IMR-90 (cell line): ENCODE results near the gene CARMIL1. TPM values are rescaled to one million over a fixed set of nuclear protein-coding genes. Genes with fewer than 3 reads are reported as not detected.

Experiments
- ATAC-seq: fragments of 200-7000 bp; cut with Tn5 transposase; 2 replicates; pipeline ENCODE4 v1.9.1; 2020; ENCODE audit warnings: low read depth, mild to moderate bottlenecking, moderate library complexity
- BruUV-seq: library from RNA; stranded (reverse); fragments of 400-500 nt; replicated peaks from 2 replicates; lab custom pipeline; 2021; lab: Mats Ljungman, UMichigan
- CTCF ChIA-PET: fragments of 300-600 bp; formaldehyde crosslinking; extraction: SDS; loops from one replicate; lab custom pipeline; 2021; ENCODE audit warnings: antibody characterized with exemption; lab: Yijun Ruan, JAX
- POLR2A ChIA-PET: fragments of 300-600 bp; sonication (Branson Sonifier 250); formaldehyde crosslinking; loops from one replicate; lab custom pipeline; 2022; ENCODE audit warnings: antibody characterized with exemption; ENCODE audit not compliant: unreplicated experiment; lab: Charles Lee
- DNase-seq: peaks from one replicate; pipeline ENCODE4 v3.0.0; 2013
- H2AFZ ChIP-seq: replicated peaks from 2 replicates; pipeline ENCODE3; 2013; ENCODE audit warnings: low read length, mild to moderate bottlenecking; ENCODE audit not compliant: poor library complexity
- H2AK5ac ChIP-seq: 2 replicates; pipeline ENCODE4 v1.6.1; 2013; ENCODE audit warnings: low read depth, low read length, inconsistent platforms
- H2AK9ac ChIP-seq: replicated peaks from 2 replicates; pipeline ENCODE3; 2013; ENCODE audit warnings: mild to moderate bottlenecking, low read depth, low read length, moderate library complexity; ENCODE audit not compliant: poor library complexity
- H2BK120ac ChIP-seq: 2 replicates; pipeline ENCODE4 v1.6.1; 2013; ENCODE audit warnings: low read depth, low read length, inconsistent platforms
- H2BK15ac ChIP-seq: 3 replicates; pipeline ENCODE4 v1.6.1; 2013; ENCODE audit warnings: low read depth, low read length, inconsistent platforms
- H2BK20ac ChIP-seq: 2 replicates; pipeline ENCODE4 v1.6.1; 2013; ENCODE audit warnings: low read depth, mild to moderate bottlenecking, inconsistent platforms, low read length, moderate library complexity
- H2BK5ac ChIP-seq: 2 replicates; pipeline ENCODE4 v1.6.1; 2013; ENCODE audit warnings: mild to moderate bottlenecking, low read depth, low read length, inconsistent platforms; ENCODE audit not compliant: poor library complexity, severe bottlenecking
- H3K14ac ChIP-seq: replicated peaks from 2 replicates; pipeline ENCODE4 v1.6.1; 2013; ENCODE audit warnings: low read depth, low read length, inconsistent platforms
- H3K18ac ChIP-seq: 2 replicates; pipeline ENCODE4 v1.6.1; 2013; ENCODE audit warnings: low read depth, low read length, control low read depth
- H3K23ac ChIP-seq: 2 replicates; pipeline ENCODE4 v1.6.1; 2013; ENCODE audit warnings: low read depth, low read length, inconsistent platforms
- H3K27ac ChIP-seq: 2 replicates; pipeline ENCODE4 v1.5.1; 2013; ENCODE audit warnings: mild to moderate bottlenecking, control low read depth, low read length; ENCODE audit not compliant: insufficient read depth
- H3K27me3 ChIP-seq: 2 replicates; pipeline ENCODE4 v1.6.1; 2013; ENCODE audit warnings: low read length; ENCODE audit not compliant: control insufficient read depth, insufficient read depth
- H3K36me3 ChIP-seq: 2 replicates; pipeline ENCODE4 v1.6.1; 2013; ENCODE audit warnings: low read length, mixed read lengths; ENCODE audit not compliant: control insufficient read depth, insufficient read depth
- H3K4ac ChIP-seq: 2 replicates; pipeline ENCODE4 v1.6.1; 2013; ENCODE audit warnings: low read depth, low read length, inconsistent platforms
- H3K4me1 ChIP-seq: 2 replicates; pipeline ENCODE4 v1.6.1; 2013; ENCODE audit warnings: low read length, mixed read lengths; ENCODE audit not compliant: control insufficient read depth, insufficient read depth
- H3K4me2 ChIP-seq: 2 replicates; pipeline ENCODE4 v1.6.1; 2013; ENCODE audit warnings: low read depth, mild to moderate bottlenecking, control low read depth, low read length, moderate library complexity
- H3K4me3 ChIP-seq: 2 replicates; pipeline ENCODE4 v1.5.1; 2013; ENCODE audit warnings: low read depth, mild to moderate bottlenecking, control low read depth, low read length, moderate library complexity; ENCODE audit not compliant: insufficient read depth
- H3K56ac ChIP-seq: 2 replicates; pipeline ENCODE4 v1.6.1; 2013; ENCODE audit warnings: low read length, inconsistent platforms; ENCODE audit not compliant: insufficient read depth; ENCODE audit errors: extremely low read depth
- H3K79me1 ChIP-seq, 2 experiments: 2 replicates each; pipeline ENCODE4 v1.6.1; 2013; ENCODE audit warnings: low read length in 2 of 2, inconsistent platforms in 1 of 2, low read depth in 1 of 2
- H3K9ac ChIP-seq: 2 replicates; pipeline ENCODE4 v1.6.1; 2013; ENCODE audit warnings: low read depth, low read length, control low read depth
- H3K9me1 ChIP-seq: 2 replicates; pipeline ENCODE4 v1.6.1; 2013; ENCODE audit warnings: low read length, inconsistent platforms; ENCODE audit not compliant: insufficient read depth
- H3K9me3 ChIP-seq: 2 replicates; pipeline ENCODE4 v1.6.1; 2013; ENCODE audit warnings: low read length; ENCODE audit not compliant: control insufficient read depth, insufficient read depth
- H4K20me1 ChIP-seq: 2 replicates; pipeline ENCODE4 v1.6.1; 2013; ENCODE audit warnings: low read length, inconsistent platforms; ENCODE audit not compliant: insufficient read depth
- H4K5ac ChIP-seq: 2 replicates; pipeline ENCODE4 v1.6.1; 2013; ENCODE audit warnings: mild to moderate bottlenecking, low read depth, low read length, control low read depth
- H4K8ac ChIP-seq, 2 experiments: 2 replicates each; pipeline ENCODE4 v1.6.1; 2013; ENCODE audit warnings: low read depth in 2 of 2, low read length in 2 of 2, control low read depth in 1 of 2, inconsistent platforms in 1 of 2
- H4K91ac ChIP-seq: 2 replicates; pipeline ENCODE4 v1.6.1; 2013; ENCODE audit warnings: low read depth, low read length, inconsistent platforms; ENCODE audit not compliant: insufficient read depth
- BHLHE40 ChIP-seq: fragments of 150-350 bp; IDR thresholded peaks from 2 replicates; pipeline ENCODE4 v1.6.1; 2016; ENCODE audit warnings: mild to moderate bottlenecking, low read depth, low read length
- CEBPB ChIP-seq: IDR thresholded peaks from 2 replicates; pipeline ENCODE4 v1.6.1; 2012; ENCODE audit warnings: low read depth, low read length, improper control_type of control experiment
- CHD1 ChIP-seq: IDR thresholded peaks from 2 replicates; pipeline ENCODE4 v1.6.1; 2012; ENCODE audit warnings: low read depth, low read length, improper control_type of control experiment
- FOS ChIP-seq: fragments of 150-350 bp; IDR thresholded peaks from 2 replicates; pipeline ENCODE4 v1.6.1; 2016; ENCODE audit warnings: low read depth, low read length
- MAFK ChIP-seq: IDR thresholded peaks from 2 replicates; pipeline ENCODE4 v1.6.1; 2012; ENCODE audit warnings: low read depth, low read length, improper control_type of control experiment
- MAZ ChIP-seq: IDR thresholded peaks from 2 replicates; pipeline ENCODE4 v1.6.1; 2012; ENCODE audit warnings: low read depth, mild to moderate bottlenecking, low read length, improper control_type of control experiment, moderate library complexity, borderline replicate concordance
- MXI1 ChIP-seq: IDR thresholded peaks from 2 replicates; pipeline ENCODE4 v1.6.1; 2012; ENCODE audit warnings: low read depth, mild to moderate bottlenecking, low read length, moderate library complexity, borderline replicate concordance
- NFE2L2 ChIP-seq: fragments of 150-350 bp; IDR thresholded peaks from 2 replicates; pipeline ENCODE4 v1.6.1; 2016; ENCODE audit warnings: low read depth, mild to moderate bottlenecking, low read length
- POLR2A ChIP-seq: IDR thresholded peaks from 2 replicates; pipeline ENCODE4 v1.6.1; 2012; ENCODE audit warnings: mild to moderate bottlenecking, low read depth, low read length
- RAD21 ChIP-seq: IDR thresholded peaks from 2 replicates; pipeline ENCODE4 v1.6.1; 2012; ENCODE audit warnings: low read length, improper control_type of control experiment
- RCOR1 ChIP-seq: IDR thresholded peaks from 2 replicates; pipeline ENCODE4 v1.6.1; 2012; ENCODE audit warnings: mild to moderate bottlenecking, low read length, improper control_type of control experiment; ENCODE audit not compliant: insufficient replicate concordance
- RFX5 ChIP-seq: IDR thresholded peaks from 2 replicates; pipeline ENCODE4 v1.8.0; 2012; ENCODE audit warnings: low read depth, mild to moderate bottlenecking, low read length, moderate library complexity
- SMC3 ChIP-seq: fragments of 150-350 bp; IDR thresholded peaks from 2 replicates; pipeline ENCODE4 v1.6.1; 2016; ENCODE audit warnings: low read depth, mild to moderate bottlenecking, antibody characterized with exemption, low read length, moderate library complexity
- WGBS, 2 experiments: methylation state at CpG; one replicate each; pipeline versions ENCODE4 v1.1.5 to v1.1.7; 2013; ENCODE audit warnings: missing lambda C conversion rate in 2 of 2; ENCODE audit not compliant: insufficient read length in 1 of 2; ENCODE audit errors: extremely low coverage in 2 of 2; 5-methylcytosine and 5-hydroxymethylcytosine counted together
- dilution Hi-C: fragments of 300-500 bp; cut with HindIII; formaldehyde crosslinking; loops from one replicate; pipeline ENCODE4 v1.14.3; 2018; ENCODE audit warnings: low sequenced_read_pairs; ENCODE audit not compliant: unreplicated experiment
- in situ Hi-C: fragments of 300-500 bp; cut with MboI; formaldehyde crosslinking; loops from 3 replicates; pipeline ENCODE4 v1.14.3; 2019; ENCODE audit warnings: low sequenced_read_pairs, inconsistent platforms, mixed read lengths
- intact Hi-C: fragments of 100-400 bp; cut with micrococcal nuclease; formaldehyde crosslinking; loops from 2 replicates; pipeline ENCODE4 v1.10.0; 2022
- polyA plus RNA-seq, 3 experiments: library from polyadenylated mRNA; depleted of rRNA; stranded (reverse); fragments of >200 nt; gene quantifications; 2 replicates each; pipeline ENCODE4 v1.2.3, GENCODE V29; 2012; ENCODE audit warnings: low replicate concordance in 1 of 3
- total RNA-seq: library from RNA; depleted of rRNA; stranded (reverse); fragments of >200 nt; gene quantifications from 2 replicates; pipeline ENCODE4 v1.2.3, GENCODE V29; 2012
- TF ChIP-seq, protein P1 (sequence below): fragments of 150-350 bp; IDR thresholded peaks from 2 replicates; pipeline ENCODE4 v1.6.1; 2016; ENCODE audit warnings: low read depth, mild to moderate bottlenecking, low read length, moderate library complexity, borderline replicate concordance
- TF ChIP-seq, protein P2 (sequence below): conservative IDR thresholded peaks from 2 replicates; pipeline ENCODE4 v1.5.1; 2012; ENCODE audit warnings: mild to moderate bottlenecking, low read depth, low read length, improper control_type of control experiment
- TF ChIP-seq, protein P3 (sequence below): fragments of 150-350 bp; IDR thresholded peaks from 2 replicates; pipeline ENCODE4 v1.6.1; 2017; ENCODE audit warnings: mild to moderate bottlenecking, antibody characterized with exemption, low read length, low read depth

The CARMIL1 gene
- total and polyA plus RNA-seq, 2 of the 4 experiments (the other 2 are of a cell fraction), result 1.3 to 2.9 TPM

DNA sequence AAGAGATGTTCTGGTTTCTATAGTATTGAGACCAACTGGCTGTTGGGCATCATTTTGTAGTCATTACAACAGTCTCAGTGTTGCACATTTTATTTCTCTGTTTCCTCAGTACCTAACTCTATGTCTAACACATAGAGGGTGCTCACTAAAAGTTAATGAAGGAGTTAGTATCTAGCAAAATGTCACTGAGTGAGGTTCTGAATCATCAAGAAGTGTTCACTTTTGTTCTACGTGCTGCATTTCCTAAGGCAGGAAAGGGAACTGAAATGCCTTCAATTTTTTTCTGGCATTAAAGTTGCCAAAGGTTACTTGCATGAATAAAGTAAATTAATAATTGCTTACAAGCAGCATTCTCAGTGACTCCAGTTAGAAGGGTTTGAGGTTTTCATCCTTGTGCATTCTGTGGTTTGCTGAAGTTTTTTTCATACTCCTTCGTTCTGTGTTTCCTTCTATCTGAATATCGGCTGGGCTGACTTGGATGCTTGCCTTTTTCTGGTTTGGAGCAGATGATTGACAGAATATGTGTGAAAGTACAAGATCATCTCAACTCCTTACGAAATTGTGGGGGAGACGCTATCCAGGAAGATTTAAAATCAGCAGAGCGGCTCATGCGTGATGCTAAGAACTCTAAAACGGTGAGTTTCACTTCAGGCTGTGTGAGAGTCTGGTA lies 258.3 kb downstream of the CARMIL1 start:
- TF ChIP-seq, protein P1, sequence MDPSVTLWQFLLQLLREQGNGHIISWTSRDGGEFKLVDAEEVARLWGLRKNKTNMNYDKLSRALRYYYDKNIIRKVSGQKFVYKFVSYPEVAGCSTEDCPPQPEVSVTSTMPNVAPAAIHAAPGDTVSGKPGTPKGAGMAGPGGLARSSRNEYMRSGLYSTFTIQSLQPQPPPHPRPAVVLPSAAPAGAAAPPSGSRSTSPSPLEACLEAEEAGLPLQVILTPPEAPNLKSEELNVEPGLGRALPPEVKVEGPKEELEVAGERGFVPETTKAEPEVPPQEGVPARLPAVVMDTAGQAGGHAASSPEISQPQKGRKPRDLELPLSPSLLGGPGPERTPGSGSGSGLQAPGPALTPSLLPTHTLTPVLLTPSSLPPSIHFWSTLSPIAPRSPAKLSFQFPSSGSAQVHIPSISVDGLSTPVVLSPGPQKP, result no peak
- no peak for TF ChIP-seq RAD21
- no peak for TF ChIP-seq RCOR1
- TF ChIP-seq BHLHE40, result no peak
- TF ChIP-seq POLR2A, result no peak
- TF ChIP-seq NFE2L2, result no peak
- no peak for TF ChIP-seq CHD1
- TF ChIP-seq, protein P2, sequence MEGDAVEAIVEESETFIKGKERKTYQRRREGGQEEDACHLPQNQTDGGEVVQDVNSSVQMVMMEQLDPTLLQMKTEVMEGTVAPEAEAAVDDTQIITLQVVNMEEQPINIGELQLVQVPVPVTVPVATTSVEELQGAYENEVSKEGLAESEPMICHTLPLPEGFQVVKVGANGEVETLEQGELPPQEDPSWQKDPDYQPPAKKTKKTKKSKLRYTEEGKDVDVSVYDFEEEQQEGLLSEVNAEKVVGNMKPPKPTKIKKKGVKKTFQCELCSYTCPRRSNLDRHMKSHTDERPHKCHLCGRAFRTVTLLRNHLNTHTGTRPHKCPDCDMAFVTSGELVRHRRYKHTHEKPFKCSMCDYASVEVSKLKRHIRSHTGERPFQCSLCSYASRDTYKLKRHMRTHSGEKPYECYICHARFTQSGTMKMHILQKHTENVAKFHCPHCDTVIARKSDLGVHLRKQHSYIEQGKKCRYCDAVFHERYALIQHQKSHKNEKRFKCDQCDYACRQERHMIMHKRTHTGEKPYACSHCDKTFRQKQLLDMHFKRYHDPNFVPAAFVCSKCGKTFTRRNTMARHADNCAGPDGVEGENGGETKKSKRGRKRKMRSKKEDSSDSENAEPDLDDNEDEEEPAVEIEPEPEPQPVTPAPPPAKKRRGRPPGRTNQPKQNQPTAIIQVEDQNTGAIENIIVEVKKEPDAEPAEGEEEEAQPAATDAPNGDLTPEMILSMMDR, result no peak
- TF ChIP-seq CEBPB, result no peak
- TF ChIP-seq FOS, result no peak
- no peak for TF ChIP-seq RFX5
- TF ChIP-seq SMC3, result no peak
- no peak for TF ChIP-seq MAZ
- TF ChIP-seq, protein P3, sequence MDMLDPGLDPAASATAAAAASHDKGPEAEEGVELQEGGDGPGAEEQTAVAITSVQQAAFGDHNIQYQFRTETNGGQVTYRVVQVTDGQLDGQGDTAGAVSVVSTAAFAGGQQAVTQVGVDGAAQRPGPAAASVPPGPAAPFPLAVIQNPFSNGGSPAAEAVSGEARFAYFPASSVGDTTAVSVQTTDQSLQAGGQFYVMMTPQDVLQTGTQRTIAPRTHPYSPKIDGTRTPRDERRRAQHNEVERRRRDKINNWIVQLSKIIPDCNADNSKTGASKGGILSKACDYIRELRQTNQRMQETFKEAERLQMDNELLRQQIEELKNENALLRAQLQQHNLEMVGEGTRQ, result no peak
- no peak for TF ChIP-seq MAFK
- no peak for TF ChIP-seq MXI1
- no peak for ATAC-seq
- Histone ChIP-seq H3K36me3 (no peaks in the 10 kb centered on the region), H3K27ac (no peak overlapping the region), H3K4me2 (no peak overlapping the region), H2BK15ac (no peak overlapping the region), H3K23ac (no peak overlapping the region), H4K91ac (no peak overlapping the region), H2AK5ac (no peak overlapping the region), H3K9me1 (no peaks in the 10 kb centered on the region; the same call in 1 of the 2 replicates), H2BK5ac (no peak overlapping the region), H2AFZ (no peak overlapping the region), H3K79me1 (no peaks in the 10 kb centered on the region), H2BK20ac (no peak overlapping the region), H3K4me3 (no peak overlapping the region), H4K8ac (no peak overlapping the region), H3K9ac (no peak overlapping the region), H3K4ac (no peak overlapping the region), H4K20me1 (no peaks in the 10 kb centered on the region), H4K5ac (no peak overlapping the region), H2BK120ac (no peak overlapping the region), H3K27me3 (no peaks in the 10 kb centered on the region), H3K18ac (no peak overlapping the region), H2AK9ac (no peak overlapping the region), H3K56ac (no peak overlapping the region), H3K14ac (no peak overlapping the region), H3K9me3 (no peaks in the 10 kb centered on the region), H3K4me1 (no peaks in the 10 kb centered on the region)
- POLR2A ChIA-PET, result no interaction called here
- CTCF ChIA-PET, result interaction anchor here (0.7 kb wide), 1 partner anchor 272 kb away, joined by 3 read pairs; no protein-coding TSS in a partner anchor
- WGBS, 2 experiments, result no CpG with 5 or more reads among the region's 8 CpGs
- no TSS peak for BruUV-seq
- dilution Hi-C loops, result no loop called here
- intact Hi-C loops, result no loop called here
- no peak for DNase-seq
- in situ Hi-C loops, result no loop called here
